ENCODE results near the gene RNF141.

RNF141 gene

DNA sequence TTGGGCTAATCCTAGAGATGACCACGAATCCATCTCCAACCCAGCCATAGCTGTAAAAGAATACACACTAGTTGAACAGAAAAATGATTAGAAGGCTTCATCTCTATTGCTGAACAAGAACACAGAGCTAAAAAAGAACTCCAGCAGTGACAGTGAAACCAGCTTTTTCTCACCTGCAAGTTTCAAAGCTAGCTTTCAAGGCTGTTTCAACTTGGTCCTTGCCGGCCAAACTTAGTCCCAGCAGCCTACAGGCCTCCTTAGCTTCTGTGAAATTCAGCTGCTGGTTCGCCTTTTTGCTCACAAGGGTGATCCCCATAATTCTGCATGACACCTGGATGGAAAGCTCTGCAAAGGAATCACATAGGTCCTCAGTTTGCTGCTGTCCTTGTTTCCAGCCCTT is 23.0 kb upstream of the RNF141 start:
- DNase-seq (ENCODE audit: low read depth): no peak
- TF ChIP-seq CTCF (IDR thresholded peaks at IDR 0.05; ENCODE audit: low read length, missing control alignments): no peak
- H3K4me3 ChIP-seq (replicated peaks; ENCODE audit: low read depth, low read length): no peak overlapping the region

DNA sequence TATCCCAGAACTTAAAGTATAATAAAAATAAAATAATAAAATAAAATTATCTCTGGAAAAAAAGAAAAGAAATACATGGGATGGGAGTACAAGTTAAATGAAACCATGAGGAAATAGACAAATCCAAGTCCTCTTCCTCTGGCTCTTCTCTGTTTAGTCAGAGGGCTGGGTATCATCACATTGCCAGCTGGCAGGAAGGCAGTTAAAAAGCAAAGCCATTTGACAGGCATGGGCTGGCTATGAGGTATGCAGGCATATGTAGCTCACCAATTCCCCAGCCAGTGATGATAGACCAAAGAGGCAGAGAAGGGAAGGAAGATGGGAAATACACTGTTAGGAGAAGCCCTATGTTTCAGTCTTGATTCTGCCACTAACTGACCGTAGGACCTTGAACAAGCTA is 21.0 kb upstream of the RNF141 start:
- H3K4me3 ChIP-seq (replicated peaks; ENCODE audit: low read depth, low read length): no peak overlapping the region
- TF ChIP-seq CTCF (IDR thresholded peaks at IDR 0.05; ENCODE audit: low read length, missing control alignments): no peak
- no peak for DNase-seq (ENCODE audit: low read depth)

DNA sequence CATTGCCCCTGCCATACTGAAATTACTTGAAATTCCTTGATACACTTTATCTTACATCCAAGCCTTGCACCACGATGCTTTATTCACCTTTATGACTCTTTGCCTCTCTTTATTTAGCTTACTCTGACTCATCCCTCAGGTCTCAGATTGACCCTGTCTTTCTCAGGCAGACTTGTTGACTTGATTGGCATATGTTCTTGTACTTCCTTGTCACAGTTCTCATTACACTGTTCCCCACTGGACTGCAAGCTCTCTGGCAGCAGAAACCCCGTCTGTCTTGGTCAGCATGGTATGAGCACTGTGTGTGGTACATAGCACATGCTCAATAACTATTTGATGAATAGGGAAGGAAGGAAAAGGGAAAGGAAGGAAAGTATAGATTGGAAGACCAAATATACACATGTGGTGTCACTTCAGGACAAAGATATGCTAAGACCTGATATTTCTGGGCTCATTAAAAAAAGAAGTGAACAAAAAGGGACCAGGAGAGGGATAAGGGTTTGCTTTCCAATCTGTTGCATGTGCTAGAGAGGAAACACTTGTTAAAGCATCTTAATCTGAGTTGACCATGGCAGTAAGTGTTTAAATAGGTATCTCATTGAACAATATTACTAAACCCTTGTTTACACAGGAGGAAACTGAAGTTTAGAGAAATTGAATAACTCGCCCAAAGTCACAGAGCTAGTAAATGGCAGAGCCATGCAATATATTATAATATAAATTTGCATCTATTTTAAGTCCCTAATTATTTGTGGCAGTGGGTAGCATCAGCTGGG is 20.2 kb upstream of the RNF141 start:
- DNase-seq (ENCODE audit: low read depth): no peak
- no peak for TF ChIP-seq CTCF (IDR thresholded peaks at IDR 0.05; ENCODE audit: low read length, missing control alignments)

GRCh38 chr11:10558288-10558687 is 17.3 kb upstream of the RNF141 start:
- DNase-seq (ENCODE audit: low read depth): no peak
- TF ChIP-seq CTCF (IDR thresholded peaks at IDR 0.05; ENCODE audit: low read length, missing control alignments): no peak

More for the DNA sequence above, 20.2 kb upstream of the RNF141 start:
- no peak overlapping the region for H3K4me3 ChIP-seq (replicated peaks; ENCODE audit: low read depth, low read length)

DNA sequence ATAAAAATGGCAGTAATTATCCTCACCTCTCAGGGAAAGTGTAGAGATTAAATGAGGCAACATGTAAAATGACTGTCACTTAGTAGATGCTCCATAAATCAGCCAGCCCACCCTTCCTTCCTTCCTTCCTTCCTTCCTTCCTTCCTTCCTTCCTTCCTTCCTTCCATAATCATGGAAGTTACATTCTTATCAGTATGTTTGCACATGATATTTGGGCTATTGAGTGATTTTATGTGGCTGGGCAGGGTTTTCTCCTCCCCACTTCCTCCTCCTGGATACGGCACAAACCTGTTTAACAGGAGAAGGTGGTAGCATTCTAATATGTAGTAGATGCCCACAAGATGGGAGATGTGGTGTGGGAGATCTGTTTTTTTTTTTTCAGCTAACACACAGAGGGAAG is 15.6 kb upstream of the RNF141 start:
- no peak overlapping the region for H3K4me3 ChIP-seq (replicated peaks; ENCODE audit: low read depth, low read length)
- TF ChIP-seq CTCF (IDR thresholded peaks at IDR 0.05; ENCODE audit: low read length, missing control alignments): no peak
- DNase-seq (ENCODE audit: low read depth): no peak

More at GRCh38 chr11:10558288-10558687, 17.3 kb upstream of the RNF141 start:
- H3K4me3 ChIP-seq (replicated peaks; ENCODE audit: low read depth, low read length): no peak overlapping the region

GRCh38 chr11:10551845-10552352 is 10.9 kb upstream of the RNF141 start:
- TF ChIP-seq CTCF (IDR thresholded peaks at IDR 0.05; ENCODE audit: low read length, missing control alignments): no peak
- H3K4me3 ChIP-seq (replicated peaks; ENCODE audit: low read depth, low read length): no peak overlapping the region
- DNase-seq (ENCODE audit: low read depth): no peak

DNA sequence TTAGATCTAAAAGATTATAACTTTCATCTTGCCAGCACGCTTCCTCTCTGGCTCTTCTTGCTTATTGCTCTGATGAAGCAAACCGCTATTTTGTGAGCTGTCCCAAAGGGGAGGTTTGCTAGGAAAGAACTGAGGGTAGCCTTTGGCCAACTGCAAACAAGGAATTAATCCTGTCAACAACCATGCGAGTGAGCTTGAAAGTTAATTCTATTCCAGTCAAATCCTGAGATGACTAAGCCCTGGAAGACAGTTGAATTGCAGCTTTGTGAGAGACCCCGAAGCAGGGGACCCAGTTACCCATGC is 10.3 kb upstream of the RNF141 start:
- no peak overlapping the region for H3K4me3 ChIP-seq (replicated peaks; ENCODE audit: low read depth, low read length)
- no peak for DNase-seq (ENCODE audit: low read depth)
- no peak for TF ChIP-seq CTCF (IDR thresholded peaks at IDR 0.05; ENCODE audit: low read length, missing control alignments)
